Activated naive CD4-positive, alpha-beta T cell (primary cell): ENCODE data around the gene ZNF77.
A peak's percentile ranks its signal among the peaks of the same experiment; 100 is the strongest.
"Not testable (repeated sequence)": the region's sequence is repeated elsewhere in the genome, so short reads cannot be mapped to it uniquely, and the experiment has no call there.

ENCODE experiments used
- DNase-seq, 4 experiments: peaks; one replicate each; lab custom pipeline; 2025; lab: John Stamatoyannopoulos, UW

ZNF77 gene

GRCh38 chr19:2944775-2945574 lies at the start of gene ZNF77:
Gene ZNF77, minus strand, starts transcription at chr19:2944971. Its CDS starts 131 bp downstream, at chr19:2944840.
- DNase-seq, result peak; percentile 93 to 98 (median 96)

- no peak for DNase-seq
Observed at GRCh38 chr19:2993579-2993978, 48.8 kb upstream of the ZNF77 start.

GRCh38 chr19:2992958-2993357 lies 48.2 kb upstream of the ZNF77 start:
- DNase-seq, result no peak

- not testable (repeated sequence) for DNase-seq
Observed at GRCh38 chr19:2992333-2992732, 47.6 kb upstream of the ZNF77 start.

GRCh38 chr19:2989236-2989946 lies 44.6 kb upstream of the ZNF77 start:
- no peak for DNase-seq

- DNase-seq, result no peak
Observed at GRCh38 chr19:2988568-2988967, 43.8 kb upstream of the ZNF77 start.

GRCh38 chr19:2987797-2988196 lies 43.0 kb upstream of the ZNF77 start:
- no peak for DNase-seq

- no peak for DNase-seq
Observed at GRCh38 chr19:2986951-2987524, 42.3 kb upstream of the ZNF77 start.

- no peak for DNase-seq
Observed at GRCh38 chr19:2984215-2984528, 39.4 kb upstream of the ZNF77 start.

GRCh38 chr19:2983351-2984214 lies 38.8 kb upstream of the ZNF77 start:
- DNase-seq, result no peak

GRCh38 chr19:2982983-2983350 lies 38.2 kb upstream of the ZNF77 start:
- DNase-seq, result no peak

- DNase-seq, result no peak
Observed at GRCh38 chr19:2982561-2982960, 37.8 kb upstream of the ZNF77 start.

- no peak for DNase-seq
Observed at GRCh38 chr19:2981898-2982297, 37.1 kb upstream of the ZNF77 start.

- no peak for DNase-seq
Observed at GRCh38 chr19:2978772-2979171, 34.0 kb upstream of the ZNF77 start.

- DNase-seq, result no peak
Observed at GRCh38 chr19:2978166-2978767, 33.5 kb upstream of the ZNF77 start.

GRCh38 chr19:2977746-2978138 lies 33.0 kb upstream of the ZNF77 start:
- no peak for DNase-seq

- DNase-seq, result peak; percentile 86 to 93 (median 88)
Observed at GRCh38 chr19:2977001-2977745, 32.4 kb upstream of the ZNF77 start, which contains the start of gene TLE6. Gene TLE6, plus strand, starts transcription at chr19:2977564. Its CDS starts 670 bp downstream, at chr19:2978234.

GRCh38 chr19:2976609-2977000 lies 31.8 kb upstream of the ZNF77 start:
- no peak for DNase-seq

GRCh38 chr19:2974342-2975041 lies 29.7 kb upstream of the ZNF77 start:
- no peak for DNase-seq

GRCh38 chr19:2973229-2973628 lies 28.5 kb upstream of the ZNF77 start:
- DNase-seq, result no peak
